HepG2 (cell line): ENCODE results near the gene MFSD6. TPM values are rescaled to one million over a fixed set of nuclear protein-coding genes. Genes with fewer than 3 reads are reported as not detected.

Source experiments
- ATF7 ChIP-seq, 2 experiments: fragments of 450-650 bp in 1 of 2; sonication (generic) in 1 of 2; formaldehyde crosslinking in 1 of 2; IDR thresholded peaks; 2 replicates each; pipeline versions ENCODE4 v1.4.0 to v1.6.1; 2016 to 2020; ENCODE audit warnings: antibody characterized with exemption in 1 of 2, mild to moderate bottlenecking in 1 of 2, missing genetic modification reagents in 1 of 2
- HDAC1 ChIP-seq: sonication (generic); formaldehyde crosslinking; IDR thresholded peaks from 2 replicates; pipeline ENCODE4 v1.5.1; 2020; ENCODE audit warnings: mild to moderate bottlenecking, missing genetic modification reagents
- KDM1A ChIP-seq: IDR thresholded peaks from 2 replicates; pipeline ENCODE4 v1.6.1; 2016; ENCODE audit warnings: missing compliant biosample characterization
- RARG ChIP-seq: sonication (generic); formaldehyde crosslinking; IDR thresholded peaks from 2 replicates; pipeline ENCODE4 v1.4.0; 2020; ENCODE audit warnings: low read depth, mild to moderate bottlenecking, missing genetic modification reagents
- YY1 ChIP-seq: IDR thresholded peaks from 2 replicates; pipeline ENCODE4 v1.6.1; 2011; ENCODE audit warnings: low read length, low read depth, moderate library complexity, mild to moderate bottlenecking; ENCODE audit not compliant: insufficient read depth, insufficient replicate concordance
- ZBTB33 ChIP-seq: sonication (generic); formaldehyde crosslinking; IDR thresholded peaks from 2 replicates; pipeline ENCODE4 v1.4.0; 2020; ENCODE audit warnings: missing genetic modification reagents
- ZNF660 ChIP-seq: sonication (generic); formaldehyde crosslinking; IDR thresholded peaks from 2 replicates; pipeline ENCODE4 v1.5.1; 2020; ENCODE audit warnings: mild to moderate bottlenecking, low read depth, missing genetic modification reagents, borderline replicate concordance
- polyA plus RNA-seq, 8 experiments: library from polyadenylated mRNA; depleted of rRNA in 3 of 8; stranded (reverse) in 7 of 8; unstranded in 1 of 8; fragments of >200 nt; fragmentation: Illumina TruSeq in 4 of 8; extraction: Trizol in 4 of 8; gene quantifications; 2 replicates each; pipeline versions ENCODE4 v1.2.1 to v1.2.3, GENCODE V29; 2011 to 2016; ENCODE audit warnings: low read depth in 4 of 8, missing spikeins in 1 of 8, mixed read lengths in 1 of 8; ENCODE audit not compliant: insufficient read depth in 1 of 8
- total RNA-seq, 5 experiments: library from RNA; depleted of rRNA; stranded (reverse); fragments of >200 nt; fragmentation: Illumina TruSeq; extraction: Trizol; gene quantifications; 2 replicates each; pipeline ENCODE4 v1.2.3, GENCODE V29; 2016; ENCODE audit warnings: low read depth in 1 of 5
- TF ChIP-seq, protein P1 (sequence below): IDR thresholded peaks from 2 replicates; pipeline ENCODE4 v1.6.1; 2012; ENCODE audit warnings: low read depth, low read length, improper control_type of control experiment
- TF ChIP-seq, protein P2 (sequence below): sonication (generic); formaldehyde crosslinking; conservative IDR thresholded peaks from 2 replicates; pipeline ENCODE4 v1.8.1; 2023; ENCODE audit warnings: missing genetic modification reagents

Gene MFSD6
- total and polyA plus RNA-seq, 2 of the 13 experiments (the other 11 are each of a cell fraction or from before 2014, with no cell fraction given): 0.92 to 1.4 TPM

GRCh38 chr2:190533175-190533967 is 125.2 kb downstream of the MFSD6 start (continued):
- TF ChIP-seq ATF7 (IDR thresholded peaks at IDR 0.05) (peak; percentile 71), ATF7 (CRISPR knock-in tag; IDR thresholded peaks at IDR 0.05) (no peak), ZBTB33 (CRISPR knock-in tag) (peak; percentile 48; the same call in 1 of the 2 replicates), RARG (no peak), KDM1A (CRISPR knock-in tag) (peak; percentile 71; the same call in 1 of the 2 replicates), HDAC1 (CRISPR knock-in tag) (peak; percentile 36; the same call in 1 of the 2 replicates), YY1 (no peak), ZNF660 (no peak)
- TF ChIP-seq, protein P1, sequence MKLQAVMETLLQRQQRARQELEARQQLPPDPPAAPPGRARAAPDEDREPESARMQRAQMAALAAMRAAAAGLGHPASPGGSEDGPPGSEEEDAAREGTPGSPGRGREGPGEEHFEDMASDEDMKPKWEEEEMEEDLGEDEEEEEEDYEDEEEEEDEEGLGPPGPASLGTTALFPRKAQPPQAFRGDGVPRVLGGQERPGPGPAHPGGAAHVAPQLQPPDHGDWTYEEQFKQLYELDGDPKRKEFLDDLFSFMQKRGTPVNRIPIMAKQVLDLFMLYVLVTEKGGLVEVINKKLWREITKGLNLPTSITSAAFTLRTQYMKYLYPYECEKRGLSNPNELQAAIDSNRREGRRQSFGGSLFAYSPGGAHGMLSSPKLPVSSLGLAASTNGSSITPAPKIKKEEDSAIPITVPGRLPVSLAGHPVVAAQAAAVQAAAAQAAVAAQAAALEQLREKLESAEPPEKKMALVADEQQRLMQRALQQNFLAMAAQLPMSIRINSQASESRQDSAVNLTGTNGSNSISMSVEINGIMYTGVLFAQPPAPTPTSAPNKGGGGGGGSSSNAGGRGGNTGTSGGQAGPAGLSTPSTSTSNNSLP: no peak
- TF ChIP-seq, protein P2, sequence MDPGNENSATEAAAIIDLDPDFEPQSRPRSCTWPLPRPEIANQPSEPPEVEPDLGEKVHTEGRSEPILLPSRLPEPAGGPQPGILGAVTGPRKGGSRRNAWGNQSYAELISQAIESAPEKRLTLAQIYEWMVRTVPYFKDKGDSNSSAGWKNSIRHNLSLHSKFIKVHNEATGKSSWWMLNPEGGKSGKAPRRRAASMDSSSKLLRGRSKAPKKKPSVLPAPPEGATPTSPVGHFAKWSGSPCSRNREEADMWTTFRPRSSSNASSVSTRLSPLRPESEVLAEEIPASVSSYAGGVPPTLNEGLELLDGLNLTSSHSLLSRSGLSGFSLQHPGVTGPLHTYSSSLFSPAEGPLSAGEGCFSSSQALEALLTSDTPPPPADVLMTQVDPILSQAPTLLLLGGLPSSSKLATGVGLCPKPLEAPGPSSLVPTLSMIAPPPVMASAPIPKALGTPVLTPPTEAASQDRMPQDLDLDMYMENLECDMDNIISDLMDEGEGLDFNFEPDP (CRISPR knock-in tag): 0 out of 2 replicates have a peak, but pooled peaks have one; percentile 85
